DOHH2 (cell line): ENCODE measurements around the gene KDR.

Experiments used
- H3F3A ChIP-seq: fragments of 200-600 bp; sonication (generic), shearing (Covaris generic); 2 replicates; pipeline ENCODE4 v1.6.0; 2016; ENCODE audit warnings: antibody characterized with exemption, mild to moderate bottlenecking; ENCODE audit not compliant: control insufficient read depth, insufficient read depth
- H3K27ac ChIP-seq: fragments of 200-600 bp; sonication (generic); 2 replicates; pipeline ENCODE4 v1.5.1; 2014; ENCODE audit warnings: low read depth, mild to moderate bottlenecking, low read length, moderate library complexity
- H3K27me3 ChIP-seq: fragments of 200-600 bp; sonication (generic); 2 replicates; pipeline ENCODE4 v1.6.1; 2014; ENCODE audit warnings: mild to moderate bottlenecking, low read length, mixed read lengths; ENCODE audit not compliant: control insufficient read depth
- H3K36me3 ChIP-seq: fragments of 200-600 bp; sonication (generic); 2 replicates; pipeline ENCODE4 v1.6.1; 2014; ENCODE audit warnings: mild to moderate bottlenecking, low read length, moderate library complexity, mixed read lengths; ENCODE audit not compliant: control insufficient read depth
- H3K4me1 ChIP-seq: fragments of 200-600 bp; sonication (generic); 2 replicates; pipeline ENCODE4 v1.6.1; 2014; ENCODE audit warnings: mild to moderate bottlenecking, low read length, mixed read lengths; ENCODE audit not compliant: control insufficient read depth
- H3K4me2 ChIP-seq: fragments of 200-600 bp; sonication (generic); 2 replicates; pipeline ENCODE4 v1.6.0; 2014; ENCODE audit warnings: mild to moderate bottlenecking, low read length, moderate library complexity
- H3K4me3 ChIP-seq: fragments of 200-600 bp; sonication (generic); 2 replicates; pipeline ENCODE4 v1.5.1; 2014; ENCODE audit warnings: mild to moderate bottlenecking, low read length, mixed read lengths
- H3K79me2 ChIP-seq: fragments of 200-600 bp; sonication (generic); 2 replicates; pipeline ENCODE4 v1.6.1; 2014; ENCODE audit warnings: mild to moderate bottlenecking, low read length, mixed read lengths; ENCODE audit not compliant: control insufficient read depth
- H3K9me2 ChIP-seq: fragments of 200-600 bp; sonication (generic); replicated peaks from 2 replicates; pipeline ENCODE4 v1.6.1; 2014; ENCODE audit warnings: mild to moderate bottlenecking, low read length, mixed read lengths; ENCODE audit not compliant: control insufficient read depth
- H3K9me3 ChIP-seq: fragments of 200-600 bp; sonication (generic); 2 replicates; pipeline ENCODE4 v1.6.1; 2014; ENCODE audit warnings: antibody characterized with exemption, low read length, mixed read lengths; ENCODE audit not compliant: control insufficient read depth, insufficient read depth
- H4K20me1 ChIP-seq: fragments of 200-600 bp; sonication (generic); 2 replicates; pipeline ENCODE4 v1.6.0; 2014; ENCODE audit warnings: low read depth, mild to moderate bottlenecking, antibody characterized with exemption, low read length, moderate library complexity; ENCODE audit not compliant: control insufficient read depth, insufficient read depth
- CTCF ChIP-seq: fragments of 200-600 bp; sonication (generic); IDR thresholded peaks from one replicate; pipeline ENCODE4 v1.5.1; 2014; ENCODE audit warnings: antibody characterized with exemption, mild to moderate bottlenecking, low read depth, low read length; ENCODE audit not compliant: poor library complexity, severe bottlenecking
- EZH2phosphoT487 ChIP-seq: fragments of 200-600 bp; sonication (generic); IDR thresholded peaks from 2 replicates; pipeline ENCODE4 v1.6.1; 2017; ENCODE audit warnings: borderline replicate concordance, mild to moderate bottlenecking, antibody characterized with exemption, low read length, moderate library complexity, mixed read lengths

Gene KDR

GRCh38 chr4:55087009-55087912 lies 38.1 kb downstream of the KDR start:
- no peaks in the 10 kb centered on the region for H3K4me1 ChIP-seq
- TF ChIP-seq CTCF (no peak), EZH2phosphoT487 (no peak)
- no peak overlapping the region for H3K4me3 ChIP-seq
- H3K79me2 ChIP-seq = no peaks in the 10 kb centered on the region
- H3K9me3 ChIP-seq = no peaks in the 10 kb centered on the region
- no peaks in the 10 kb centered on the region for H4K20me1 ChIP-seq
- H3K27me3 ChIP-seq = peaks cover 3% of the 10 kb centered on the region; the same call in 1 of the 2 replicates
- no peaks in the 10 kb centered on the region for H3F3A ChIP-seq
- H3K9me2 ChIP-seq = no peaks in the 10 kb centered on the region
- H3K27ac ChIP-seq = no peak overlapping the region
- no peak overlapping the region for H3K4me2 ChIP-seq
- no peaks in the 10 kb centered on the region for H3K36me3 ChIP-seq

- Histone ChIP-seq H4K20me1 (no peaks in the 10 kb centered on the region), H3K4me2 (no peak overlapping the region), H3K79me2 (no peaks in the 10 kb centered on the region), H3F3A (no peaks in the 10 kb centered on the region), H3K4me1 (no peaks in the 10 kb centered on the region), H3K27me3 (peaks cover 3% of the 10 kb centered on the region; the same call in 1 of the 2 replicates), H3K27ac (no peak overlapping the region), H3K4me3 (no peak overlapping the region), H3K9me2 (no peaks in the 10 kb centered on the region), H3K36me3 (no peaks in the 10 kb centered on the region), H3K9me3 (no peaks in the 10 kb centered on the region)
- no peak for TF ChIP-seq CTCF
- no peak for TF ChIP-seq EZH2phosphoT487
These were observed 38.8 kb downstream of the KDR start for GRCh38 chr4:55086578-55086977.

GRCh38 chr4:55083735-55084134 lies 41.7 kb downstream of the KDR start:
- Histone ChIP-seq H3K4me3 (no peak overlapping the region), H3K27me3 (peaks cover 12% of the 10 kb centered on the region), H3K4me1 (no peaks in the 10 kb centered on the region), H4K20me1 (no peaks in the 10 kb centered on the region), H3K79me2 (no peaks in the 10 kb centered on the region), H3K4me2 (no peak overlapping the region), H3K36me3 (no peaks in the 10 kb centered on the region), H3K27ac (no peak overlapping the region), H3K9me3 (no peaks in the 10 kb centered on the region), H3F3A (no peaks in the 10 kb centered on the region), H3K9me2 (no peaks in the 10 kb centered on the region)
- no peak for TF ChIP-seq CTCF
- TF ChIP-seq EZH2phosphoT487 = no peak
